Activated T-helper 9 cell treated with anti-CD3 and anti-CD28 coated beads, Interleukin-2, amount 50 U/mL, for 16 hours (primary cell): ENCODE results near the gene PRKRA.
A peak's percentile ranks its signal among the peaks of the same experiment; 100 is the strongest.
"Not testable (repeated sequence)": the region's sequence is repeated elsewhere in the genome, so short reads cannot be mapped to it uniquely, and the experiment has no call there.

Source experiments
- DNase-seq: peaks from one replicate; pipeline ENCODE4 v3.0.0-alpha.2; 2020; ENCODE audit warnings: low read depth

The PRKRA gene

GRCh38 chr2:178413472-178414265 is 37.3 kb downstream of the PRKRA start:
- DNase-seq = peak; percentile 57

GRCh38 chr2:178412453-178412852 is 38.5 kb downstream of the PRKRA start:
- DNase-seq = not testable (repeated sequence)

GRCh38 chr2:178412047-178412446 is 38.9 kb downstream of the PRKRA start:
- no peak for DNase-seq

DNA sequence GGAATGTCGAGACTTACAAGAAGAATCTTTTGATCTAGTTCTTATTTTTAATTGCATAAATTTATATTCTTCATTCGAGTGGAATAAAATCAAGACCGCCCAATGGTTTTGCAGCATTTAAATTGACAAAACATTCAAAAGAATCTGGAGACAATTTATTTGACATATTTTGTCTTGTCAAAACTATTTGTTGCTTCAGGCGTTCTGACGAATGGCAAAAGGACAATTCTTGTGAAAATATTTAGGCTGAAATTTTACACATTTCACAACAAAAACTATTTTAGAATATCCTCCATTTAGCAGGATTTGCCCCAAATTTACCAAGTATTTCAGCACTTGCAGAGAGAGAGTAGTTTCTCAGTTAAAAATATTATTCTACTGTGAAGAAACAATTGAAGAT is 41.7 kb downstream of the PRKRA start:
- no peak for DNase-seq

DNA sequence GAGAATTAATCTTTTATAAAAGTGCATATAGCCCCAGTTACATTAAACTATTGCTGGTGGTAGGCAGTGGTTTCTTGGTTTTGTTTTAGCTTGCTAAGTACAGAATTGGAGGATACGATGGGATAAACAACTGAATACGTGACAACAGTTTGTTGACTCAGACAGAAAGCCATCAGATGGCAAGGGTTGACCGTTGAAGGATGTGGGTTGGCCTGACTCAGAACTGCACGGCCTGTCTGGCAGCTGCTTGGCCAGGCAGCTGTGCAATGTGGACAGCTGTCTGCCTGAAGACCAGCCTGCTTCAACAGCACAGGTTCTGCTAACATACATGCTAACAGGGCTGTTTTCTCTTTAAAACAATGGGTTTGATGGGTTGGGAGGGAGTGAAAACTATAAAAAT is 46.6 kb downstream of the PRKRA start:
- no peak for DNase-seq

DNA sequence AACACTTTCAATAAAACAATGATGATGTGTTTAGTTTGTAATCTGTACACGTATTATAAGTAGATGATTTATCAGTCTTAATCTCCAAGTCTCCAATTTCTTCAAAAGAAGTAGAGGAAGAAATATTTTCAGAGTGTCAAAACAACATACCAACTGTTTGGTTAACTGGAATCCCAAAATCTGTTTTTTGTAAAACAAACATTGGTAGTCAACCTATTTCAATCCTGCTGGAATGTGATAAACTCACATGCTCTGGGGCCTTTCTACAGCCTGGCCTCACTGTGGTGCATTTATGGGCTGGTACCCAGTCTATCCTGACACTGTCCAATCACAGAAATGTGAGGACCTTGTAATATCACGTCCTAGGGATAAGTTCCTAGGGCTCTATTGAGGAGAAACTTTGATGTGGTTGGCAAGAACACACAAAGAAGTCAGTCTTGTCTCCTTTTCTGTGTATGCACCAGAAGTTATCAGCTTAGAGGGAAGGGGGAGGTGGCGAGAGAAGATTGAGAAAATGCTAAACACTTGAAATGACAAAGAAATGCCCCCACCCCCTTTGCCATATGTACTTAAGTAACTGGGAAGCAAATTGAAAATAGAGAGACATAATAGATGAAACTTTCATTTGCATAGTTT is 47.2 kb downstream of the PRKRA start:
- no peak for DNase-seq

- DNase-seq = no peak
Measured at GRCh38 chr2:178401994-178402437, 49.0 kb downstream of the PRKRA start.

- DNase-seq = no peak
Measured at GRCh38 chr2:178397002-178397605, 53.9 kb downstream of the PRKRA start.

- DNase-seq = no peak
Measured at GRCh38 chr2:178395941-178396570, 54.9 kb downstream of the PRKRA start.

GRCh38 chr2:178395295-178395694 is 55.7 kb downstream of the PRKRA start:
- DNase-seq = no peak

DNA sequence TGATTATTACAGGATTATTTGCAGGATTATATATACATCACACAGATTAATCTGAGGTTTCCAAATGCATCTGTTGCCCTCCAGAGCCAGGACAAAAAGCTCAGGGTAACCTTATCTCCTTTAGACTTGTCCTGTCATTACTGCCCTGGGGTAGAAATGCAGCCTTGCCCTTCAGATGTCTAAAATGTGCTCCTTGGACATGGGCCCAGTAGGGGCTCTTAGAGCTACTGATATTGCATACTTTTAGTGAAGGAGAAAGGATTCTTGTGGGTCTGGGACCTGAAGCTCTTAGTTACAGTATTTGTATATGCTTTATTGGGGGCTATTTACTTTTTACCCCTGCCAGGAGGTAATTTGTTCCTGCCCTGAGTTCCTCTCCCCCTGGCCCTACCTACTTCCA is 56.1 kb downstream of the PRKRA start:
- DNase-seq = no peak

DNA sequence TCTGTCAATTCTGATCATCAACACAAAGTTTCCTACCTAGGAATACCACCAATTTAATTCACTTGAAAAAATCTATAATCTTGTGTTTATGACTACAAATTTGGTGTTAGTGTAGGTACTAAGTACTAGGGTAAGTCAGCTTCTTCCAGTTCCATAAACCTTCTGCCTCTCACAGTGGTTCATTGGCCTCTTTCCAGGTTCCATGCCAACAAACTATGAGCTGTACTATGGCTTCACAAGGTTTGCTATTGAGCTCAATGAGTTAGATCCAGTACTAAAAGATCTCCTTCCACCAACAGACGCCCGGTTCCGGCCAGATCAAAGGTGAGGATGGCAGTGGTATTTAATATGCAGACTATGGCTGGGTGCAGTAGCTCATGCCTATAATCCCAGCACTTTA is 58.8 kb downstream of the PRKRA start:
- no peak for DNase-seq

DNA sequence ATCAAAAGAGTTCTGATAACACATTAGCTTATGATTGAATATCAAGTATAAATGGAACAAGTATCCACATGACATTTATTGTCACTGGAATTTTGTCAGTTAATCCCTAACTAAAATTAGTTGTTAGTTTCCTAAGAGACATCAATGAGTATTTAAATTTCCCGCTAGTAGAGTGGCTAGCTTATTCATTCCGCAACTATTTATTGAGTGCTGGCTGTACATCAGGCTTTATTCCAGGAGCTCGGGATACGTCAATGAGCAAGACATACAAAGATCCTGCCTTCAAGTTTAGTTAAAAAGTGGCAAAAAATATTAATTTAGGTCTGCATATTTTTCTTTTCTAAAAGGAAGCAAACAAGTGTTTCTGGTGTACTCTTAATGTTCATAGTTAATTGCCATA is 59.3 kb downstream of the PRKRA start:
- DNase-seq = no peak

- DNase-seq = no peak
Measured at GRCh38 chr2:178388287-178388686, 62.7 kb downstream of the PRKRA start.

- DNase-seq = no peak
Measured at GRCh38 chr2:178386986-178387597, 63.9 kb downstream of the PRKRA start.

GRCh38 chr2:178385595-178386148 is 65.3 kb downstream of the PRKRA start:
- no peak for DNase-seq

- DNase-seq = no peak
Measured at GRCh38 chr2:178383718-178384117, 67.3 kb downstream of the PRKRA start.
